Progenitor cell of endocrine pancreas (in vitro differentiated cells): ENCODE measurements around the gene SORL1. TPM values are rescaled to one million over a fixed set of nuclear protein-coding genes. Genes with fewer than 3 reads are reported as not detected.

Experiments used
- DNase-seq: peaks from one replicate; pipeline ENCODE4 v3.0.0; 2021; ENCODE audit warnings: low spot score; ENCODE audit not compliant: unreplicated experiment
- H3K27ac Mint-ChIP-seq: 2 replicates; pipeline ENCODE4 v1.8.0; 2021; ENCODE audit warnings: mild to moderate bottlenecking, moderate library complexity, mixed read lengths
- H3K27me3 Mint-ChIP-seq: 2 replicates; pipeline ENCODE4 v1.8.0; 2021; ENCODE audit warnings: mixed read lengths
- H3K36me3 Mint-ChIP-seq: 2 replicates; pipeline ENCODE4 v1.8.0; 2022; ENCODE audit warnings: mixed read lengths; ENCODE audit not compliant: insufficient read depth
- H3K4me1 Mint-ChIP-seq: 2 replicates; pipeline ENCODE4 v1.8.0; 2021; ENCODE audit warnings: low read depth, mixed read lengths
- H3K4me3 Mint-ChIP-seq: 2 replicates; pipeline ENCODE4 v1.8.0; 2021; ENCODE audit warnings: low read depth, mild to moderate bottlenecking, moderate library complexity, mixed read lengths
- H3K9me3 Mint-ChIP-seq: 2 replicates; pipeline ENCODE4 v1.8.0; 2021; ENCODE audit warnings: low read depth, mixed read lengths
- total RNA-seq: library from RNA; stranded (reverse); gene quantifications from 2 replicates; pipeline ENCODE4 v1.2.1, GENCODE V29; 2021
- TF ChIP-seq, protein P1 (sequence below): fragments of 200-600 bp; sonication (generic); IDR thresholded peaks from one replicate; pipeline ENCODE4 v1.5.0; 2021; ENCODE audit warnings: antibody characterized with exemption, mild to moderate bottlenecking; ENCODE audit not compliant: unreplicated experiment

The SORL1 gene
- total RNA-seq, 1 donor from 2014 or later = 31.8 TPM

DNA sequence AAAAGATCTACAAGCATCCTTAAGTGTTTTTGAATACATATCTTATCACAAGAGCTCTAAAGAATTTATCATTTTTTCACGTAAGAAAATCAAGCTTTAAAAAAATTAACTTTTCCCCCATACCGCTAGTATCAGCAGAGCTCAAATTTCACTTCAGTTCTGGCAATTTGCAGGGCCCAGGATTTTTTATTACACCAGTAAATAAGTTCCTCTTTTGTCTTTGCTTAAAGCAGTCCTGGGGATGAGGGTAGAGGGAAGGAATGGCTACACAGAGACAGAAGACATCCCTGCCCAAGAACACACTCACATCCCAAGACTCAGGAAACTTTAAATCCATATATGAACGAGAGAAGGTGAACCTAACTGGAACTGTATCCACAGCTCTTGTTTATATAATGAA, 22.6 kb upstream of the SORL1 start:
- H3K9me3 Mint-ChIP-seq = no peaks in the 10 kb centered on the region
- H3K4me3 Mint-ChIP-seq = no peak overlapping the region
- no peak for DNase-seq
- H3K27ac Mint-ChIP-seq = no peak overlapping the region
- peaks cover 34% of the 10 kb centered on the region for H3K27me3 Mint-ChIP-seq
- H3K36me3 Mint-ChIP-seq = no peaks in the 10 kb centered on the region
- TF ChIP-seq, protein P1, sequence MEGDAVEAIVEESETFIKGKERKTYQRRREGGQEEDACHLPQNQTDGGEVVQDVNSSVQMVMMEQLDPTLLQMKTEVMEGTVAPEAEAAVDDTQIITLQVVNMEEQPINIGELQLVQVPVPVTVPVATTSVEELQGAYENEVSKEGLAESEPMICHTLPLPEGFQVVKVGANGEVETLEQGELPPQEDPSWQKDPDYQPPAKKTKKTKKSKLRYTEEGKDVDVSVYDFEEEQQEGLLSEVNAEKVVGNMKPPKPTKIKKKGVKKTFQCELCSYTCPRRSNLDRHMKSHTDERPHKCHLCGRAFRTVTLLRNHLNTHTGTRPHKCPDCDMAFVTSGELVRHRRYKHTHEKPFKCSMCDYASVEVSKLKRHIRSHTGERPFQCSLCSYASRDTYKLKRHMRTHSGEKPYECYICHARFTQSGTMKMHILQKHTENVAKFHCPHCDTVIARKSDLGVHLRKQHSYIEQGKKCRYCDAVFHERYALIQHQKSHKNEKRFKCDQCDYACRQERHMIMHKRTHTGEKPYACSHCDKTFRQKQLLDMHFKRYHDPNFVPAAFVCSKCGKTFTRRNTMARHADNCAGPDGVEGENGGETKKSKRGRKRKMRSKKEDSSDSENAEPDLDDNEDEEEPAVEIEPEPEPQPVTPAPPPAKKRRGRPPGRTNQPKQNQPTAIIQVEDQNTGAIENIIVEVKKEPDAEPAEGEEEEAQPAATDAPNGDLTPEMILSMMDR = no peak
- H3K4me1 Mint-ChIP-seq = peaks cover 3% of the 10 kb centered on the region

DNA sequence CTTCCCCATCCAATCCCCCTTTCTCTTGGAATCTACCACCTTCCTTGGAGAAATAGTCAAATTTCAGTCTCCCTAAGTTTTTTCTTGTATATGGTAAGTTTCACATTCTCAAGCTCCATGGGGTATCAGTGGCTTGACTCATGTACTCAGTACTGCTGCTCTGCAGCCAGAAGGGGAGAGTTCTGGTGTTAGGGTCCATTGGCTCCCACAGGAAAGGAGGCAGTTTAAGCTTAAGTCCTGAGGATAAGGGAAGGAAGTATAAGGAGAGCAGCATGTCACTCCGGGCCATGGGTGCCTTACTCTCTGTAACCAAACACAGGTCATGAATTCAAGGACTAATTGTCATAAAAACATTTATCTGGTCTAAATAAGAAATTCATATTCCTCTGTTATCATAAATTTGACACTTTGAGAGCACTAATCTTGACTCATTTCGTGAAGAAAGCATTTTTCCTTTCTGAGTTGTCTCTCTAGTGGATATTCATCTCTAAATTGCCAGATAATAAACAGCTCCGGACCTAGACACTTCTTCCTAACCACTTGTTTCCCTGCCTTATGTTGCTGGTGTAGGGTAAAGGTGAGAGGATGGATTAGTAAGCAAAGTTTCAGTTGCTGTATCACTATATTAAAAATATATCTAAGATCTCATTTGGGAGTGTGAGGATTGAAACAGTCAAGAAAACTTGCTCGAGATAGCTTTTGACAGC, 20.1 kb upstream of the SORL1 start:
- Mint-ChIP-seq H3K4me1 (peaks cover under 1% of the 10 kb centered on the region), H3K4me3 (no peak overlapping the region), H3K36me3 (no peaks in the 10 kb centered on the region), H3K27me3 (peaks cover 26% of the 10 kb centered on the region), H3K9me3 (no peaks in the 10 kb centered on the region), H3K27ac (no peak overlapping the region)
- no peak for DNase-seq
- TF ChIP-seq, protein P1 = no peak

DNA sequence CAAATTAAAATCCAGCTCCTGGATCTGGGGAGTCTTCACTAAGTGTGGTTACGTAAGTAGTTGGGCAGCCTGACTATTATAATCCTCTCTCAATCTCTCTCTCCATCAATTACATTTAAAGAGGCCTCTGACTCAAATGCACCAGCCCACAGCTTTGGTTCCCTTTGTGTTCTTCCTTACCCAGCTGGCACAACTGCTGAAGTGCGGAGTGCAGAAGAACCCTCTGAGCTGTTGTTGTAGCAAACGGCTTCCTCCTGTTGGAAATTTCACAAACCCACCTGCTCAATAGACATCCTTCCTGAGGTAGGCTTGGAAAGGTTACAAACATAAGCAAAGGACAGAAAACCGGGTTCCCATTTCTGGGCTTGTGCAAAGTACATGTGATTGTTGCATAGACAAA, 17.0 kb upstream of the SORL1 start:
- Mint-ChIP-seq H3K4me3 (no peak overlapping the region), H3K27ac (no peak overlapping the region), H3K36me3 (no peaks in the 10 kb centered on the region), H3K4me1 (no peaks in the 10 kb centered on the region), H3K9me3 (no peaks in the 10 kb centered on the region), H3K27me3 (peaks cover 14% of the 10 kb centered on the region)
- TF ChIP-seq, protein P1 = no peak
- DNase-seq = no peak

DNA sequence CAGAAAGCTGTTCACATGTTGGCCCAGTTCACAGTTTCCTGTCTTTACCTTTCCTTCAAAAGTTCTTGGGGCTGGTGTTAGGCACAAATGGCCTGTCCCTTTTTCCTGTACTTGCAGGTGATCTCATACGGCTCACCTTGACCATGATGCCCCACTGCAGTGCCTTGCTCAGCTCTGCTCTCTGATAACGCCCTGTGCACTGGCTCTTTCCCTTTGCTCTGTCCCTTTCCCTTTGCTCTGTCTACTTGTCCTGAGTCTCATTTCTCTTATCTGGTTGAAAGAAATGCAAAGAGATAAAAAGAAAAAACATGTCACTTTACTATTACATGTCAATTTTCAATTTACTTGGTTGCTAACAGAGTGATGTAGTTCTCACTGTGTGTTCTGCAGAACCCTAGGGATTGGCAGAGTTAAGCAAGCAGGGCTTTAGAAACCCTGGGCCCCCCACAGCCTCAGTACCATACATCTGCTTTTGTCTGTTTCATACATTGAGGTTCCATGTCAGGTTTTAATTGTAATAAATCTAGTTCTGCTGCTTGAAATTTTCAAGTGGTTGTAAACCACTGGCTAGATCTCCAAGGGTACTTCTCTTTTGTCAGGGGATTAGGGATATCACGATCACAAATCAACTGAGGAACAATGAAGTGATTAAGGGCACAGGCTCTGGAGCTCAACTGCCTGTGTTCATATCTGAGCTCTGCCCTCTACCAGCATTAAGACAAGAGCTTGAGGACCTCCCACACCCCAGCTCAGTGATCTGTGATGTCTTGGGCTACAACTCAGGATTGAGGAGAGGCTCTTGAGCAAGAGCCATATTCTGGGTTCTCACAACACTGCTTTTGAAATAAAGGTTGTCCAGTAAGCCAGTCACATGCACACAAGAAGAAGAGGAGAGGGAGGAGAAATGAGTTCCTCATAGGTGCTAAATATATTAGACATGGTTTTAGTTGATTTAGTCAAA, 16.3 kb upstream of the SORL1 start:
- Mint-ChIP-seq H3K9me3 (no peaks in the 10 kb centered on the region), H3K27ac (no peak overlapping the region), H3K27me3 (peaks cover 14% of the 10 kb centered on the region), H3K36me3 (no peaks in the 10 kb centered on the region), H3K4me1 (no peaks in the 10 kb centered on the region), H3K4me3 (no peak overlapping the region)
- DNase-seq = no peak
- TF ChIP-seq, protein P1 = no peak

DNA sequence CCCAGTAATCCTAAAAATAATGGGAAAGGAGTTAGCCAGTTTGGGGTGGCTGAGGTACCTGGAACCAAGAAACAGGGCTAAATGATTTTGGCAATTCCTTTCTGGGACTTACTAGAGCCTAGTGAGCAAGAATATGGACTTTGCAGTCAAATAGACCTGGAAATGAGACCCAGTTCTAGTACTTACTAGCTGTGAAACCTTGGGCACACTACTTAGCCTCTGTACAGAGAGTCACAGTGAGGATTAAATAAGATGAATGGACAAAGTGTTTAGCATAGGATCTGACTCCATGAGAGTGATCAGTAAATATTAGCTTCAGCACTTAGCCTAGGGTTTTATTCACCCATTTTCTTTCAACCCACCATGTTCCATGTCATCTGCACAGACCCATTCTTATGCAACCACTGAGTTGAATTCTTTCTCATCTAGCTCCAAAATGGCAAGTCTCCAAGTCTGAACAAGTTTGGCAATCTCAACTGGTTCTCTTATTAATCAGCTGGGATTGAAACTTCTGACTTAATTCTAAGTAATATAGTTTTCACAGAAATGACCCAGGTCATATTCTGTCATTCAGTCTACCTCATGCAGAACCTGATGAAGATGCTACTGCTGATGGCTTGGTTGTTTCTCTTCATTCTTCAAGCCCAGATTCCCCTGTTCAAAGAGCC, 15.0 kb upstream of the SORL1 start:
- H3K27me3 Mint-ChIP-seq = peaks cover 10% of the 10 kb centered on the region
- no peaks in the 10 kb centered on the region for H3K9me3 Mint-ChIP-seq
- H3K4me3 Mint-ChIP-seq = no peak overlapping the region
- no peaks in the 10 kb centered on the region for H3K4me1 Mint-ChIP-seq
- no peak overlapping the region for H3K27ac Mint-ChIP-seq
- H3K36me3 Mint-ChIP-seq = no peaks in the 10 kb centered on the region
- no peak for DNase-seq
- TF ChIP-seq, protein P1 = no peak
